GM19238 (cell line): Measurements from ENCODE around the gene OR8A1.

Experiments used
- DNase-seq: peaks from one replicate; pipeline ENCODE4 v3.0.0; 2011; ENCODE audit warnings: low spot score; ENCODE audit not compliant: insufficient read length

Gene OR8A1

DNA sequence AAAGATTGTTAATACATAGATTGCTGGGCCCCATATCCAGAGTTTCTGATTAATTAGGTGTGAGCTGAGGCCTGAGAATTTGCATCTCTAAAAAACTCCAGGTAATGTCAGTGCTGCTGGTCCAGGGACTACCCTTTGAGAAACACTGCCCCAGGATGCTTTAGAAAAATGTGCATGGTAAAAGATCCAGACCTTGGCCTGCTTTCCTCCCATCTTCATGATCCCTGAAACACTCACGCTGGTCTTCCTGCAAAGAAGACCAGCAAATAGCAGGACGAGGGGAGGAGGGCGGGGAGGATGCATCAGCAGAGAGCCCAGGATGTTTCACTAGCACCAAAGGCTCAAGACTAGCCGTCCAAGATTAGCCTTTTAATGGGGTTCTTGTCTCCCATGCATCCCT is at the start of gene OR8A1:
TSS of gene OR8A1 (plus strand) at position 301 of the 400 bp plus-strand sequence. CDS start 123 bp downstream, outside the sequence.
- DNase-seq: no peak

DNA sequence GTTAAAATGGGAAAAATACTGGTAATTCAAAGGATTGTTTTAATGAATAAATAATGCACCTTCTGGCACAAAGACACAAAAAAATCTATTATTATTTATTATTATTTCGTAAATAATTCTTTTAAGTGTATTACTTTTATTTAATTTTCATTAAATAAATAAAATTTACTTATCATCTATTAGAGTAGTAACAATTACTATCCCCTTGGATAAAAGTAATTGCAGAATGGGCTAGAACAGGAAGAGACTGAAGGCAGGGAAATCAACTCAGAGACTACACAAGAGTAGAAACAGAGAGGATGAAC is 49.3 kb upstream of the OR8A1 start:
- no peak for DNase-seq

DNA sequence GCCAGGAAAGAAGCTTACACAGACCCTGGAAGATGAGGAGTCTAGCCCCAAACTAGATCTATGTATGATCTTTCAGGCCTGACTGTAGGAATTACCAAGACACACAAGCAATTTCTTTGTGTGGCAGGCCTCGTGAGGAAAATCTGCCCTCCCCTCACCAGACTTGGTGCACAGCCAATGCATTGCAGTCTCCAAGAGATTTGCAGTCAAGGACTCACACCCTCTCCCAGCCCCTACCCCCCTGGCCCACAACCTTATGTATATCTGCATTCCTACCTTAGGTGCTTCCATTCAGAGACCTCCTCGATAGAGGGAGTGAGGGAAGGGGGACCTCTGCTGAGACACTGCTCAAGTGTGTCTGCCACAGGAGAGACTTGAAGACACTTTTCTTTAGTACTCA is 36.2 kb upstream of the OR8A1 start:
- no peak for DNase-seq

DNA sequence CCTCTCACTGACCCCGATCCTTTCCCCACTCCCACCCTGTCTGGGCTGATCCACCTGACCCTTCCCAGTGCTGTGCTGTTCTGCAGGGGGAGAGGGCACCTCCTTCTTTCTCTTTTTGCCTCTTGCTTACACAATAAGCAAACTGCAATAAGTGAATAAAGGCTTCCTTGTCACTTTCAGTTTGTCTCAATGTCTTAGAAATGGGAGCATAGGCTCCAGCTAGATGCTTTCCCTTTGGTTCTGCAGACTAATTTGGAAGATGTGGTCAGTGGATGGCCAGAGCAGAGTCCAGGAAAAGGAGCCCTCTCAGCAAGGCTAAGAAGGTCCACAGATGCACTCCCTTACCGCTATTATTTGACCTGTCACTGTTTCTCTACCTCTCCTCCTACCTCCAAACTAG is 35.7 kb upstream of the OR8A1 start:
- DNase-seq: no peak

DNA sequence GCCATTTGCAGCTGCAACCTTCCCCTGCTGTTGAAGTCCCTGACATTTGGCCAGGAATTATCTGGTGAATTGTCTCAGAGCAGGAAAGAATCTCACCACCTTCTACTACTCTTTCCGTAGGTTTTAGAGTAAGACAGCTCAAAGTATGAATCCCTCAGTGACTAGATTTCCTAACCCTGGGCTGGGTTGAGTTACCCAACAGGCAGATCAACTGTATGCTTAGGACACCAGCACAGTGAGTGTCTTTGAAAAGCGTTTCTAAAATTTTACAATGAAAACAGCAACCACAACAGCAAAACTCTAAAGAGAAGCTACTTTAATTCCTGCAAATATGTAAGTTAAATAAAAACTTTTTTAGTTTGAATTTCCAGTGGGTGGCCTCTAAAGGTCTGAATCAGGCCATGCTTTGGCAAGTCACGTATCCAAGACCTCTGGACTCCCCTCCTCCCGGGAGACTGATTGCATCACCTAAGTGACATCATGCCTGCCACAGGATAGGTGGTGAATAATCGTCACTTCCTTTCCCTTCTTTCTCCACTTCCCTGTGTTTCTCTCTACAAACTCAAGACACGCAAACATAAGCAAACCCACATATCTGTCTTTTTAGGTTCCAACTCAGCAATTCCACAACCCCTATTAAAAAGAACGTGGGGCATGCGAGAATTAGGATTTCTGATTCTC is 34.1 kb upstream of the OR8A1 start:
- no peak for DNase-seq

DNA sequence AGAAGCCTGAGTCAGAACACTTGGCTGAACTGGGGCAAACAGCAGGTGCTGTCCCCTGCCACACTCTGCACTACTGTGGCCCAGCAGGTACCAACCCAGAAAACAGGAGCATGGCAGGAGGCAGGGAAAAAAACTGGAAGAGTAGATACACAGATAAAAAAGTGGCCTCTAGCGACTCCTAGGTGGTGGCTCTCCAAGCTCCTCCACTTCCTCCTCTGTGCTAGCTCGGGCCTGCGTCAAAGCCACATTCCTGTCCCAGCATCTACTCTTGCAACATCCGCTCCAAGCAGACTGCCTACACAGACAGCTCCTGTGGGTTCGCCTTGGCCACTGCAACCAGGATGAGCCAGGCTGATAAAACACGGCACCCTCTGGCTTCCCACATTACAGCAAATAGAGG is 33.3 kb upstream of the OR8A1 start:
- DNase-seq: no peak

DNA sequence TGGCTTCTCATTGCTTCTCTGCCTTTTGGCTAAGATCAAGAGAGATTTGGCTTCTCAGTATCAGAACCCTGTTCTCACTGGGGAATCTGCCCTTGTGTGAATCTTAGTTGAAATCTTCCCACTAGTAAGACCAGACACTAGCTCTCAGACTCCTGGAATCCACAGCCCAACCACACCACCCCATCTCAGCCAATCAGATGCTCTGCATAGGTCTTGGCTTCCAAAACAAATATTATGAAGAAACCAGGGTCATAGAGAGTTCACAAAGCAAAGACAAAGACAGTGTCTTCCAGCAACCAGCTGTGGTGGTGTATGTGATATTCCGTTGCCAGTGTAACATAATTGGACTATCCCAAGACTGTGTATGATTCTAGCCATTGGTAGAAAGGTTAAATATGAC is 31.8 kb upstream of the OR8A1 start:
- DNase-seq: no peak

DNA sequence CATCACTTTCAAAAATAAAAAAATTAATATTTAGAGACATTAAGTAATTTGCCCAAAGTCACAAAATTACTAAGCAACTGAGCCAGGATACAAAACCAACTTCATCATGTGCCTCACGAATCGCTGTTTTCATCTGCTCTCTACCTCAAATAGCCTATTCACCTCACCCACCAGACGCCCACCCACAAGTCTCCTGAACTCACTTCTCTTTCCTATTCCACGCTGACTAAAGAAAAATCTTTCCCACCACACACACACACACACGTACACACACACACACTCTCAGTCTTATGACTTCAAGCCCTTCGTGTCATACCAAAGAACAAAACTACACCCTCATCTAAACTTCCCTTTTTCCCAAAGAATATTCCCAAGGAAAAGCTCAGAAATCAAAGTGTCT is 28.6 kb upstream of the OR8A1 start:
- no peak for DNase-seq

DNA sequence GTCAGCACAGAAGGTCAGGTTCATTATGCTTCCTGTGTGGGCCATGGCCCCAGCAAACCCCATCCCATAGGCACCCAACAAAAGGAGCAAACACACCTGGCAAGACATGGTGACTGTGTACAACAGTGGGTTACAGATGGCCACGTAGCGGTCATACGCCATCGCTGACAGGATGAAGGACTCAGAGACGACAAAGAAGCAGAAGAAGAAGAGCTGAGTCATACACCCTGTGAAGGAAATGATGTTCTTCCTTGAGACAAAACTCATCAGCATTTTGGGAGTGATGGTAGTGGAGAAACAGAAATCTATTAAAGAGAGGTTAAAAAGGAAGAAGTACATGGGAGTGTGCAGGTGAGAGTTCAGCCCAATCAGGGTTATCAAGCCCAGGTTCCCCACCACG is 26.7 kb upstream of the OR8A1 start:
- no peak for DNase-seq

DNA sequence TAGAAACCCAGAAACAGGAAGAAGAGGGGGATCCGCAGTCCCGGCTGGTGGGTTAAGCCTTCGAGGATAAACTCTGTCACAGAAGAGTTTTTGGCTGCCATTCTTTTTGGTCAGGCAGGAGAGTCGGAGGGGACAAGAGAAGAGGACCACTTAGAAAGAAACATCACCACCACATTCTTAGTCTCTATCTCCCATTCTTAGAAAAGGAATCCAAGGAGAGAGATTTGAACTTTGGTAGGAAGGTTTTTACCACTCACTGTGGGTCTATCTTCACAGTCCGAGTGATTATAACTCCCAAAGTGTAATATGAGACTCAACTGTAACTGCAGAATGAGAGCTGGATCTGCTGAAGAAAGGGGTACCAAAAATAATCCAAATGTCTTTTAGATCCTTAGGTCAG is 26.2 kb upstream of the OR8A1 start, which contains the start of gene OR8B12:
TSS of gene OR8B12 (minus strand) at position 101 of the 400 bp plus-strand sequence. CDS start at position 101, 0 bp downstream.
- no peak for DNase-seq

DNA sequence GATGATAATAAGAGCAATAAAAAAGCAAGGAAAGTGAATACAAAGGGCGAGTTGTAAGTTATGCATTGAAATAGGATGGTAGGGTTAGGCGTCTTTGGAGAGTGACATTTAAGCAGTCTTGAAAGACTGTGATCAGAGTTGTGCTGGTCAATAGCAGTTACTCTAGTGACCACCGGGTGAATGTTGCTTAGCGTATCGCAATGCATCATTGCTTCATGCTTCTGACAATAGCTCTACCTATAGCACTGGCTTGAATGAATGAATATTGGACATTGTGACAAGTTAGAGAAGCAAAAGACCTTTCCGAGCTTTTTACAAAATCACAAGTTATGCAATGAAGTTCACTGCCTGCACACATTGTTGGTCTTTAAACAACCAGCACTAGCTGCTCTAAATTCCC is 18.6 kb upstream of the OR8A1 start:
- DNase-seq: no peak

DNA sequence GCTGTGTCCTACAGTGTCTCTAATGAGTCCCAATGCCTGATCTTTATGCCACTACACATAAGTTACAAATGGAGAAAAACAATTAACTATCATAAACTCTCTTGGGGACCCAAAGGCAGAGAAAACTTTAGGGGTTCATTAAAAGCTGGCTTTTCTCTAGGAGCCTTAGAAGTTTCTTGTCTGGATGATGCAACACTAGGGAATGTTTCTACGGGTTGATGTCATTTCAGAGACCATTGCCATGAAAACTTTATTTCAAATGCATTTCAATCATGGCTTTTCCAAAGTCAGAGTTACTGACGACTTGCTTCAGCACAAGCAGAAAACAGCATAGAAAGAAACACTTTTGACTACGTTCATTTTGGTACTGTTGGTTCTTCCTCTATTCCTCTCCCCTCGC is 17.8 kb upstream of the OR8A1 start:
- DNase-seq: no peak

DNA sequence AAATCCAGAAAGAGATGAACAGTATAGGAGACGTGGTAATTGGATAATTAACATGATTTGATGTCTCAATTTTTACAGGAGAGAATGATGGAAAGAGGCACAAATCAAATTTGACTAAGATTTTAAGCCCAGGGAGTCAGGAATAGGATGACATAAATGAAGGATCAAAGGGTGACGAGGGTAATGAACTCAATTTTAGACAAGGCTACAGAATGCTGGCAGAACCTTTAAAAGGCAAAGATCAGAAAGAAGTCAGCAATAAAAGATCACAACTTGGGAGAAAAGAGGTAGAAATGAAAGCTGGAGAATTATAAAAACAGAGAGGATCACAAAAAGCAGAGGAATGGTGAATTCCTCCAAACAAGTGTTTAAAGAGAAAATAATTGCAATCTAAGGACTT is 13.0 kb upstream of the OR8A1 start:
- DNase-seq: no peak

DNA sequence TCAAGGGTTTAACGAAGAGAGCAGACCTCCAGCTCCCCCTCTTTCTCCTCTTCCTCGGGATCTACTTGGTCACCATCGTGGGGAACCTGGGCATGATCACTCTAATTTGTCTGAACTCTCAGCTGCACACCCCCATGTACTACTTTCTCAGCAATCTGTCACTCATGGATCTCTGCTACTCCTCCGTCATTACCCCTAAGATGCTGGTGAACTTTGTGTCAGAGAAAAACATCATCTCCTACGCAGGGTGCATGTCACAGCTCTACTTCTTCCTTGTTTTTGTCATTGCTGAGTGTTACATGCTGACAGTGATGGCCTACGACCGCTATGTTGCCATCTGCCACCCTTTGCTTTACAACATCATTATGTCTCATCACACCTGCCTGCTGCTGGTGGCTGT is 363 bp downstream of the OR8A1 start:
- no peak for DNase-seq

DNA sequence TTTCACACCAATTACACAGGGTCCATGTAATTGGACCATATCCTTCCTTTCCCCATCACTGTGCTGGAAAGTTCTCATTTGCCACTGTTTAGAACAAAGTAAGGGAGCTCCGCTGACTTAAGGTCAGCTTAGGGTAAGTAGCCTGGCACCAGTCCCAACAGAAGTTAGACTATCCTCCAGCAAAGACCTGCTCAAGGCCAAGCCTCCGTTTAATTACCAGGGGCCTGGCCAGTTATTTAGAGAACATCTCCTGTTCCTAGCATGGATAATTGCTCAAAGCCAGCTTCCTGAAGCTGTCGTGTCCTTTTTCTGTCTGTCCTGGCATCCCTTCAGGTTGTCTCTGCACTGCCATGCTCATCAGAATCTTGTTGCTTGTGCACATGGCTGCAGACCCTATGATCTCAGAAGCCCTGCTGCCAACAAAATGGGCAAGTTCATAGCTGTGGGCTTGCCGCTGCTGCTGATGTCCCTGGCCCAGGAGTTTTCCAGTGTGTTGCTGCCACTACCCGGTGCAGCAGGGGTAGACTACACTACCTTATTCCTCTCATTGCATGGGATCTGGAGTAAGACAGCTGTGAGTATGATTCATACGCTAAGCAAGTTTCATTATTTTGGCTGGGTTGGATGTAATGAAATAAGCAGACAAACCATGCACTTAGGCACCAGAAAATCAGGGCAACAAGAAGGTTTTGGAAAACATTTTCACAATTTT is 8.1 kb downstream of the OR8A1 start:
- DNase-seq: no peak

DNA sequence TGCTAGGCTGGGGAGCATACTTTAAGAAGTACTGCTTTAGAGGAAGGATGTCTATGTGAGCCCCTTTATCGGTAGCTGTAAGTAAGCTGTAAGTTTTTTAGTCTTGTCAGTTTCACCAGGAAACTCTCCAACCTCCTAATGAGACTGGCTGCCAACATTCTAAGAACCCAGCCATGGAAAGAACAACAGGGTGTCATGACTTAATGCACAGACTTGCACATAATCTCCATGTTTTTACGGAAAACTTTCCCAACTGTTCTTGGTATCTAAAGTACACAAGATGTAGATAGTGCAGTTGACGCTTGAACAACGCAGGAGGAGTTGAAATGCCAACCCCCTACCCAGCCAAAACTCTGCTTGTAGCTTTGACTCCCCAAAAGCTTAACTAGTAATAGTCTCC is 9.0 kb downstream of the OR8A1 start:
- no peak for DNase-seq

DNA sequence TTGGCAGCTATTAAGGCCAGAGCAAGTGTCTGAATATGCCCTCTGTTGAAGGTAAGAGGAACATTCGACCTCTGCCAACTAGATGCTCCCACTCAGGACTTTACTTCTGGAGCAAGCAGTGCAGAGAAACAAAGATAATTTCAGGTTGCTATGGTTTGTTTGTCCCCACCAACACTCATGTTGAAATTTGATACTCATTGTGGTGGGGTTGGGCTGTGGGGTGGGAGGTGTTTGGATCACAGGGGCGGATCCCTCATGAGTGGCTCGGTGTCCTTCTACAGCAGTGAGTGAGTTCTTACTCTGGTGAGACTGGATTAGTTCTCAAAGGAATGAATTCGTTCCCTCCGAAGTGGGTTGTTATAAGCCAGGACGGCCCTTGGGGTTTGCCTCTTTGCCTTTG is 12.0 kb downstream of the OR8A1 start:
- no peak for DNase-seq

DNA sequence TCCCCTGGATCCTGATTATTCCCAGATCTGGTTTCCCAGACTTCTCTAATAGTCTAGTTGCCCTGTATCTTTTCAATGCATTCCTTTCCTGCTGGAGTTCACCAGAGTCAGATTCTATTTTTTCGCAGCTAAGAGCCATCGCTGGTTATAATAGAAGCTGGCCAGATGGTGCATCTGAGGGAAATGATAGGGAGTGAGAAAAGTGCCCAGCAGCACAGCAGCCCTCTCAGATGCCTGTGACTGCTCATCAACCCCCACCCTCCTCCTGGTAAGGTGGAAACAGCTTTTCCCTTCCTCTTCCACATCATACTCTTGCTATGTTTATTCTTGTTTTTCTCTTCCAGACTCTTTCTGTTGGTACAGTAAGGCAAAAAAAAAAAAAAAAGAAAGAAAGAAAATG is 12.8 kb downstream of the OR8A1 start:
- no peak for DNase-seq

DNA sequence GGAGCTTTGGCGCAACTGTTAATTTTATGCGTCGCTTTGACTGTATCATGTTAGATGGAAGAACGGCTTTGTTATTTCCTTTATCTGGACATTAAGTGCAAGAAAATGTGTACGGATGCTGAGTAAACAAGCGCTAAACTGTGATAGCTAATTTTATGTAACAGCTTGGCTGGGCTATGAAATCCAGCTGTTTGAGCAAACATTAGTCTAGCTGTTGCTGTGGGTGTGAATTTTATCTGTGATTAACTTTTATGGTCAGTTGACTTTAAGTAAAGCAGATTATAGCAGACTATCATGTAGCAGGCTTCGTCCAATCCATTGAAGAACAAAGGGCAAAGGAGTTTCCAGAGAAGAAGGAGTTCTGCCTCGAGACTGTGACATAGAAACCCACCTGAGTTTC is 14.0 kb downstream of the OR8A1 start:
- DNase-seq: no peak

DNA sequence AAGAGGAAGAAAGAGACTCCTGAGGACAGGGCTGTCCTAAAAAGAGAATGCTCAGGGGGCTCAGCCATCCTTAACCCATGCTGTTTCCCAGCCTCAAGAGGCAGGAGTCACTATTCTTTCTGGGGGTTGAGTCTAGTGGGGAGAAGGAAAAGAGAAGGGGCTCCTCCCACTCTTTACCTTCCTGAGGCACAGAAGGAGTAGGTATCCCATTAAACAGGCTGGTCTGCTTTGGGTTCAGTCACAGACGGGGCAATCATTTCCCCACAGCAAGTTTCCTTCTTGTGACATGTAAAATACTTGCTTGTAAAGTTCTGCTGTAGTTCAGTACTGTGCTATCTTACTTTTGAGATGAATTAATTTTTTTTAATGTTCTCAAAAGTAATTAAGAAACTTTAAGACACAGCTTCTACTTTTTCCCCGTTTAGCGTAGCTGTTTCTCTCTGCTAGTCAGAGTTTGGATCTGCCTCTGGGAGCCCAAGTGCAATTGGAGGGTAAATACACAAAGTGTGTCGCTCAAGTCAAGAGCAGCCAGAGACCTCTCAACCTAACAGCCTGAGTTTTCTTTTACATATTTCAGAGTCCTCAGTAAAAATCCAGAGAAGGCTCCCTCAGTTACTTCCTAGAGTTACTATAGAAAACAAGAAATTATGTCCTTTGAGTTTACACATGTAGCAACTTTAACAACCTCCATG is 15.0 kb downstream of the OR8A1 start:
- no peak for DNase-seq

DNA sequence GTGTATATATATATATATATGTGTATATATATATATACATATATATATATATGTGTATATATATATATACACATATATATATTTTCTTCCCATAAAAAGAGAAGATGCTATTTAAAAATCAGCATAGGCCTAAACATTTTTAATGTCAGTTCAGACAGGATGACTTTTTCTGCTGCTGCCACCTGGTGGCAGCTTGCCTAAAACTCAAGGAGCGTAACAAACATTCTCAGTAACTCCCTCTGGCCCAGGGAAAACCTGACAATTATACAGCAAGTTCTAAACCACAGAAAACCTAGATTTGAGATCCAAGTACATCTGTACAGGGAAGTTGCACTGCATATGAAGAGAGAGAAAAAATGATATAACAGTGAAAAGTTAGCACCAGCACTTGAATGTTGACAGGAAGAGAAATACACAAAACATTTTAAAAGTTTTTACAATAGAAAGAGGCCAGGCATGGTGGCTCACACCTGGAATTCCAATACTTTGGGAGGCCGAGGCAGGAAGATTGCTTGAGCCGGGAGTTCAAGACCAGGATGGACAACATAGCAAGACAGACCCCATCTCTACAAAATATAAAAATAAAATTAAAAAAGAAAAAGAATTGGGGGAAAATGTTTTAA is 16.6 kb downstream of the OR8A1 start:
- no peak for DNase-seq

DNA sequence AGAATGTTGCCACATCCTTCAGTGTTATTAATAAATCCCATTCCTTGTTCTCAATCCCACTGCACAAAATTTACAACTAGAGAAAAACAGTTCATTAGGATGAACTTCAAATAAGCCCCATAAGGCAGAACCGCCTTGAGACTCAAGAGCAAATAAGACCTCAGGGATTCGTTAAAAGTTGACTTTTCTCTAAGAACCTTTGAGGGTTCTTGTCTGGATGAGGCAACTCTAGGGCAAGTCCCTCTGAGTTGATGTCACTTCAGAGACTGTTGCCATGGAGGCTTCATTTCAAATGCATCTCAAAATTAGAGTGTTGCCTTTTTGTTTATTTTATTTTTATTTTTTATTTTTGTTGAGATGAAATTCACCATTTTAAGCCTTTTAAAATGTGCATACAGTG is 21.6 kb downstream of the OR8A1 start:
- DNase-seq: no peak
